HG02870 (cell line): Measurements from ENCODE around the gene XPNPEP1.

ENCODE experiments used
- ATAC-seq: cut with Tn5 transposase; IDR thresholded peaks from one replicate; pipeline ENCODE4 v1.9.1; 2021; ENCODE audit warnings: mild to moderate bottlenecking, moderate library complexity; ENCODE audit not compliant: unreplicated experiment

The XPNPEP1 gene

DNA sequence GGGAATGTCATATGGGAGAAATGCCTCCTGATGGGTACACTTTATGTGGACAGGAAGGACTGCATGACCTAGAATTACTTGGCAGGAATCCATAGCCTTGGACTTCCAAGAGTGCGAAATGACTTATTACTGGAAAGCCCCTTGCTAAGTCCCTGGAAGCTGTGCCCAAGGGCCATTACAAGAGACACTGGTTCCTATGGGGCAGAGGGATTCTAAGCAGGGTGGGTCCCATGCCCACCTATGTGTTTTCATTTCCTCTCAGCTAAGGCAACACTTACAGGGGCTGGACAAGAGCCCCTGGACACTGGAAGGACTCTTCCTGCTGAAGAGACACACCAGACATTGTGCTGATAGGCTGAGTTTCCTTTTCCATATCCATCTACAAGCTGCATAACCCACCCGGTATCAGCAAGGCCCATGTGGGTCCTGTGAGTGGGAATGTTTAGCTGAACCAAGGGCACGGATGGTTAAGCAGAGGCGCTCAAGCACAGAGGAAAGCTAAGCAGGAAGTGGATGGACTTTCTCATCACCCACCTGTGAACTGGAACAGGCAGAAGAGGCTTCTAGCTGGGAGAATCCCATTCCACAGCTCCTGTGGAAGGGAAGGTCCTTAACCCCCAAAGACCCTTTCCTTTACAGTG is 56.2 kb downstream of the XPNPEP1 start:
- no peak for ATAC-seq

- ATAC-seq: no peak
Observed at GRCh38 chr10:109866168-109866994, 56.9 kb downstream of the XPNPEP1 start.

DNA sequence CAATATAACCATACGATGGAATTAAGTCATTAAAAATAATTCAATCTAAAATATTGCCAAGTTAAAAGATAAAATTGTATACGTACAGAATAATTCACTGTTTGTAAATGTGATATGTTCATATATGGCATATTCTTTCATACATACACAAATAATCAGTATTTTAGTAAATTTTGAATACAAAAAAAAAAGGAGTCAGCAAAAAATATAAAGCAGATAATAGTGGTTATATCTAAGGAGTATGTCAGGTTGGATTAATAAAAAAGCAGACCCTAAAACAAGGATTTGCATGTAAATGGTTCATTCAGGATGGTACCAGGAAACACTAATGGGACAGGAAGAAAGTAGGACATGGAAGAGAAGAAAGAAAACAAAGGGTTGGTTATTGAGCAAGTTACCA is 59.5 kb downstream of the XPNPEP1 start:
- no peak for ATAC-seq

DNA sequence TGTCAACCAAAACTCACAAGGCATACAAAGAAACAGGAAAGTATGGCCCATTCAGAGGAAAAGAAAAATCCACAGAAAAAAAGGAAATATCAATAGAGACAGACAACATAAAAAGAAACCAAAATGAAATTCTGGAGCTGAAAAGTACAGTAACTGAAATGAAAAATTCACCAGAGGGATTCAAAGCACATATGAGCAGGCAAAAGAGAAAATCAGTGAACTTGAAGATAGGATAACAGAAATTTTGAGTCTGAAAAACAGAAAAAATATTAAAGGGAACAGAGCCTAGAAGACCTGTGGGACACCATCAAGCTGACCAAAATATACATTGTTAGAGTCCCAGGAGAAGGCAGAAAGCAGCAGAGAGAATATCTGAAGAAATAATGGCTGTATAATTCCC is 60.6 kb downstream of the XPNPEP1 start:
- ATAC-seq: no peak

- ATAC-seq: no peak
Observed at GRCh38 chr10:109862041-109862440, 61.3 kb downstream of the XPNPEP1 start.

GRCh38 chr10:109861081-109861480 is 62.2 kb downstream of the XPNPEP1 start:
- ATAC-seq: no peak

DNA sequence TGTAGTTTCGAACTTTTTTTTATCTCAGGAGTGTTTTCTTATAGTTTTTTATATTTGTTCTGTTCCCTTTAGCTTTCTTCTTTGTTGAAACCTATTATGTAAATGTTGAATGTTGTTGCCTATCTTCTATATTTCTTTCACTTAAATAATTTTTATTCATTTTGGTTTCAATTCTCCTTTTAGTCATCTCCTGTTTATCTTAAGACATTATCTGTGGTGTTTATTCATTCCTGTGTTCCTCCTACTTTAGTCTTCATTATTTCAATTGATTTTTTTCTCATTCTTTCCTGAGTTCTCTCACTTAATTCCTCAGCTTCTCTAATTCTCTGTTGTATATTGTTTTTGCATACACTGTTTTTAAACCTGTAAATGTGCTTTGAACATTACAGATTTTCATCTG is 64.1 kb downstream of the XPNPEP1 start:
- ATAC-seq: no peak

- ATAC-seq: no peak
Observed at GRCh38 chr10:109855746-109856145, 67.6 kb downstream of the XPNPEP1 start.

DNA sequence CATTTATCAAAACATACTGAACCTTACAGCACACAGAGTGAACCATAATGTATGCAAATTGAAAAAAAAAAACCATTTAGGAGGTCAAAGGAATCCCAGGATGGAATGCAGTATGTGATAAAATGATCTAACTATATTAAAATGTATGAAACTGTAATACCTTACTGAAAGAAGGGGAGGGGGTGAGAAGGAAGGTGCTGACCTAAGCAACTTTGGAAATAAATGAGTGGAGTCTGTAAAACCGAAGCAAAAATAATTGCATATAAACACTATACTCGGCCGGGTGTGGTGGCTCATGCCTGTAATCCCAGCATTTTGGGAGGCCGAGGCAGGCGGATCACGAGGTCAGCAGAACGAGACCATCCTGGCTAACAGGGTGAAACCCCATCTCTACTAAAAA is 69.4 kb downstream of the XPNPEP1 start:
- ATAC-seq: no peak

DNA sequence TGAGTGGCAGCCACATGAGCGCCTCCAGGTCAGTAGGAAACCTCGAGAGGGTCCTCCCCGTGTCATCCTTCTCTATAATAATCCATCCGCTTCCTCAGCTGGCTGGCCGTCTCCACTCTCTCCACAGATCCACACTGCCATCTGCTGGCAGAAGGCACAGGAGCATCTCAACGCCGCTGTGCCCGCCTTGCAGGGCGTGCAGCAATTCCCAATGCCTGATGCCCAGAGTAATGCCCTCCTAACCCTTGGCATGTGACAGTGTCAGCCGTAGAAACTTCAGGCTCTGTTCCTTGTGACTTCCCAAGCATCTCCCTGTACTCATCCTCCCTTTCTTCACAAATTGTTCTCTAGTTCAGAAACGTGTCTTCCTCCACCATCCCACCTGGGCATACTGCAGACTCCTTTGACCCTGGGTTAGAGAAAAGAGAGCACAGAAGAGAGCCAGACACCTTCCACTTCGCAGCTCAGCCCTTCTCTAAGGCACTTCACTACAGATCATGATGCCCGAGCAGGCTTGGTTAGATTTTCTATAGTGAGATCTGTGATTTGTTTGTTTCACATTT is 70.8 kb downstream of the XPNPEP1 start:
- ATAC-seq: peak; percentile 90

DNA sequence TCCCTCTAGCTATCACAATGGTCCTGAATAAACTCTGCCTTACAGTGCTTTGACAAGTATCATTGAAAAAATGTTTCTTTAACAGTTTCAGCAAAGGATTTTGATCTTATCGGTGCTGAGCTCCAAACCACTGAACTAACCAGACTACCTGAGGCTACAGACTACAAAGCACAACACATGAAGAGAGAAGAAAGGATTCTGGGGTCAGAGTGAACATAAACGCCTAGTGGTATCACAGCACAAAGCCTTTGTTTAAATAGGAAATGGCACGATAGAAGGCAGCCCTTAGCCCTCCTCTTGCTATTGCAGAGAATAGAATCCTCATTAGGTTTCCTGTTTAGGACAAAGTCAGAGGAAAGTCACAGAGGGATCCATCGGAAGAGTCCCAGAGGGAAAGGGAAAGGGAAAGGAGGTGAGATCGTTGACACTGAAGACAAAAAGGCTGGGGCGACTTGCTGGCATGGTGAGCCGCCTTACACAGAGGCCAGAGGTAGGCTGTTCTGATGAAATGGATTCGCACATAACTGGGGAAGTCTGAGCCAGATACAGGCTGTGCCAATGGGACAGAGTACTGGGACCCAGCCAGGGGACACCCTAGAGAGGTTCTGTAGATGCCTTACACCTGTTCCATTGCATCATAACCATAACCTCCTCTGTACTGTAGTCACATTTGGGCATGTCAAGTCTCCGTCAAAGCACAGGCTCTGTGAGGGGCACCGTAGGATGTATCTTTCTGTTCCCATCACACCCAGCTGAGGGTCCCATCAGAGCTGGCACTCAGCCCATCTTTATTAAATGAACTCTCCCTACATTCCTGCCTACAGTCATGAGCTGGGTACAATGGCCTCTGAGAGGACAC is 71.5 kb downstream of the XPNPEP1 start:
- peak; percentile 12 for ATAC-seq

DNA sequence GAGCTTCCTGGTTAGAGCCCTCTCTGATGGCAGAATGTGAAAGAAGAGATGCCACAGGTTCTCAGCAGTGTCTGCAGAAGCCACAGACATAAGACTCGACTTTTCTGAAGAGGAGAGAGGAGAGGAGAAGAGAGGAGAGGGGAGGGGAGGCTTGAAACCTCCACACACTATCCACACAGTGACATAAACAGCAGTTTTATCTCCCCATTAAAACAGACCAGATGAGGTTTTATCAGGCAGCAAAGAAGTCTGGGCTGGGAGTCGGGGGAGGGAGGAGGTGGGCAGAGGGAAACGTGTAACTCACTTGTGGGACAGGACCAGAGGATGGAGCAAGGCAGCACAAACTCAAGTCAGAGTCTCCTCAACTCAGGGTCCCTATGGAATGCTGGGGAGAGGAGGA is 76.5 kb downstream of the XPNPEP1 start:
- ATAC-seq: no peak

GRCh38 chr10:109845308-109845707 is 78.0 kb downstream of the XPNPEP1 start:
- no peak for ATAC-seq

GRCh38 chr10:109838592-109839244 is 84.6 kb downstream of the XPNPEP1 start:
- no peak for ATAC-seq

DNA sequence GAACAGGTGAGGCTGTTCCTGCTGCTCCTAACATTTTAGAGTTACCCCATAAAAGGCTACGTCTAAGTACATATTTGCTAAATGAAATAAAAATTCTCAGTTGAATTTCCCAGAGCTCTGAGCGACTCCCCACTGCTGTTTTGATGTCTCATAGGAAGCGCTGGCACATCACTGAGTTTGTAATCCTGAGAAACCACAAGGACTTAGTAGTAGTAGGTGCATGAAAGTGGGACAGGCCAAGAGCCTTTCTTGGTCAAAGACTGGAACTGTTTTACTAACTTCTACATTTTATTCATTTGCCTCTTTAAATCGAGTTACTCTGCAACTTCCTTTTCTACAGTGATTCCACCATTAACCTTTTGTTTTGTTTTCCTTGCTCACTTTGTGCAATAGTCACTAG is 85.9 kb downstream of the XPNPEP1 start:
- ATAC-seq: no peak

- ATAC-seq: no peak
Observed at GRCh38 chr10:109835257-109835656, 88.1 kb downstream of the XPNPEP1 start.

DNA sequence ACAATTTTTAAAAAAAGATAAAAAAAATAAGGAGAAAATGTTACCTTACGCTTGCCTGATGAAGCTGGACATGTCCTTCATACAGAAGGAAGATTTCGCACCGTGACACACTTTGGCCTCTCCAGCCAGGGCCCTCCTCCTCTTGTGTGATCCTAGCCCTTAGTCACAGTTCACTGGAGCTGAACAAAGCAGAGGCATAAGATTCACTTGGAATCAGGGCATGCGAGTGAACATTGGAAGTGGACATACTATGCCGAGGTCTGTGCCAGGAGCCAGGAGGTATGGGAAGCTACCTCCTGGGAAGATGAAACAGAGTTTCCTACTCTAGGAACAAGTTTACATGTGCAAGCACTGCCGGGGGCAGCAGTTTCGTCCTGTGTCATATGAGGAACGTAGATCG is 91.5 kb downstream of the XPNPEP1 start:
- no peak for ATAC-seq

- no peak for ATAC-seq
Observed at GRCh38 chr10:109824206-109824605, 99.1 kb downstream of the XPNPEP1 start.

- no peak for ATAC-seq
Observed at GRCh38 chr10:109823196-109823595, 100.1 kb downstream of the XPNPEP1 start.

DNA sequence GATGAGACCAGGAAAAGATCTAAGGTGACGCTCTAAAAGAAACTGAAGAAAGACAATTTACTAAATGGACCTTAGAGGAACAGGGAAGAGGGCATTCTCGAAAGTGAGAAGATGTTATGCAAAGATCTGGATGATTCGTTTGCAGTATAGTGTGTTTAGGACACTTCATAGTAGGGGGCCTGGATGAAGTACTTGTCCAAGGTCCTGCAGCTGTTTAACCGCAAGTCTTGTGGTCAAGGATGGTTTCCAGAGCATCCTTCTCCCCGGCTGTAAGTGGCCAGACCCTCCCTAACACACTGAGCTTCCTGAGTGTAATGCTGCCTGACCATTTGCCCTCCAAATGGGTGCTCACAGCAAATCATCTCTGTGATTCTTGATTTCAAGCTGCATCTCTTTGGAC is 101.6 kb downstream of the XPNPEP1 start:
- no peak for ATAC-seq
